HG03442 (cell line): ENCODE results near the gene AMIGO3.
"Not testable (repeated sequence)": the region's sequence is repeated elsewhere in the genome, so short reads cannot be mapped to it uniquely, and the experiment has no call there.

Experiments used
- ATAC-seq: cut with Tn5 transposase; IDR thresholded peaks from one replicate; pipeline ENCODE4 v1.9.1; 2021; ENCODE audit warnings: mild to moderate bottlenecking, moderate library complexity; ENCODE audit not compliant: unreplicated experiment

AMIGO3 gene, protein sequence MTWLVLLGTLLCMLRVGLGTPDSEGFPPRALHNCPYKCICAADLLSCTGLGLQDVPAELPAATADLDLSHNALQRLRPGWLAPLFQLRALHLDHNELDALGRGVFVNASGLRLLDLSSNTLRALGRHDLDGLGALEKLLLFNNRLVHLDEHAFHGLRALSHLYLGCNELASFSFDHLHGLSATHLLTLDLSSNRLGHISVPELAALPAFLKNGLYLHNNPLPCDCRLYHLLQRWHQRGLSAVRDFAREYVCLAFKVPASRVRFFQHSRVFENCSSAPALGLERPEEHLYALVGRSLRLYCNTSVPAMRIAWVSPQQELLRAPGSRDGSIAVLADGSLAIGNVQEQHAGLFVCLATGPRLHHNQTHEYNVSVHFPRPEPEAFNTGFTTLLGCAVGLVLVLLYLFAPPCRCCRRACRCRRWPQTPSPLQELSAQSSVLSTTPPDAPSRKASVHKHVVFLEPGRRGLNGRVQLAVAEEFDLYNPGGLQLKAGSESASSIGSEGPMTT

DNA sequence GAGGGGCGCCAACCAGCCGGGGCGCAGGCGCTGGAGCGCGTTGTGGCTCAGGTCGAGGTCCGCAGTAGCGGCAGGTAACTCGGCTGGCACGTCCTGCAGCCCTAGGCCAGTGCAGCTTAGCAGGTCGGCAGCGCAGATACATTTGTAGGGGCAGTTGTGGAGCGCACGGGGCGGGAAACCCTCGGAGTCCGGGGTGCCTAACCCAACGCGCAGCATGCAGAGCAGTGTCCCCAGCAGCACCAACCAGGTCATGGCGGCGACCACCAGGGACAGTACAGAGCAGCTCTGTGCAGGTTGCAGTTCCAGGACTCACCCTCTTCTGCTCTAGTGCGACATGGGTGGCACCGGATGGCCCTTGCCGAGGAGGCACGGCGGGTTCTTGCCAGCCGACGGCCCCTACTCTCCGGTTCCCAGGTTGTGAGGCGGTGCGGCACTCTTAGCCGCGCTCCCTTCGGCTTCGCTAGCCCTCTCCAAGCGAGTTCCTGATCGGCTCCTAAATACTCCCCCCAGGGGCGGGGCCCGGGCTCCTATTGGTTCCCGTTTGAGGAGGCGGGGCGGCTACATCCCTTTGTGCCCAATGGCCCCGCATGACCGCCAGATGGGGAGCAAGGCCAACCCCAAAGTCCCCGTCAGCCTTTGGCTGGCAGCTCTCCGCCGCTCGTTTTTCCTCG, at the start of gene AMIGO3:
Gene AMIGO3, minus strand, starts transcription at position 471 of the 671 bp plus-strand sequence. Its CDS starts 219 bp downstream, at position 252.
- ATAC-seq = peak; percentile 41

DNA sequence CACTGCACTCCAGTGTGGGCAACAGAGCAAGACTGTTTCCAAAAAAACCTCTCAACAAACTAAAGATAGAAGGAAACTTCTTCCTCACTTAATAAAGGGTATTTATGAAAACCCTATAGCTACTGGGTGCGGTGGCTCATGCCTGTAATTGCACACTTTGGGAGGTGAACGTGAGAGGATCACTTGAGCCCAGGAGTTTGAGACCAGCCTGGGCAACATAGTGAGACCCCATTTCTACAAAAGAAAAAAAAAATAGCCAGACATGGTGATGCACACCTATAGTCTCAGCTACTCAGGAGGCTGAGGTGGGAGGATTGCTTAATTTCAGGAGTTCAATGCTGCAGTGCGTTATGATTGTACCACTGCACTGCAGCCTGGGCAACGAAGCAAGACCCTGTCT, 44.5 kb upstream of the AMIGO3 start:
- no peak for ATAC-seq

DNA sequence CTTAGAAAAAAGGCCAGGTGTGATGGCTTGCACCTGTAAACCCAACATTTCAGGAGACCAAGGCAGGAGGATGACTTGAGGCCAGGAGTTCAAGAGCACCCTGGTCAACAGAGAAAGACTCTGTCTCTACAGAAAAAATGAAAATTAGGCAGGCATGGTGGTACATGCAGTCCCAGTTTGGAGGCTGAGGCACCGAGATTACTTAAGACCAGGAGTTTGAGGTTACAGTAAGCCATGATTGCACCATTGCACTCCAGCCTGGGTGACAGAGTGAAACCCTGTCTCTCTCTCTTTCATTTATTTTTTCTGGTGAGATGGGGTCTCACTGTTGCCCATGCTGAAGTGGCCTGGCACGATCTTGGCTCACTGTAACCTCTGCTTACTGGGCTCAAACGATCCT, 42.2 kb upstream of the AMIGO3 start:
- ATAC-seq = no peak

DNA sequence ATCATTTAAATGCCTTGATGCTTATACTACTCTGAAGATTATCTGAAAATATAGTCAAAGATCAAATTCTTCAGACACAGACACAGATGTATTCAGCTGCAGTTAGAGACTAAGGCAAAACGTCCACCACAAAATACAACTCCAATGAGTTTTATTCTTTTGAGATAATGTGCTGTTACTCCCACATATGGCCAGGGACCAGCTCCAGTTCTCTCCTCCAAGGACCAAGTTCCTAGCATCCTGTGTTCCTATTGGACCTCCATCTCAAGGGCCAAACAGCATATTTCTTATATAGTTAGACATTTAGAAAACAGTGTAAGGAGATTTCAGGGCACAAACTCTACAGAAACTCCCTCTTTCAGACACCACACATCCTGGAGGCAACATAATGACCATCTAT, 39.7 kb upstream of the AMIGO3 start:
- no peak for ATAC-seq

DNA sequence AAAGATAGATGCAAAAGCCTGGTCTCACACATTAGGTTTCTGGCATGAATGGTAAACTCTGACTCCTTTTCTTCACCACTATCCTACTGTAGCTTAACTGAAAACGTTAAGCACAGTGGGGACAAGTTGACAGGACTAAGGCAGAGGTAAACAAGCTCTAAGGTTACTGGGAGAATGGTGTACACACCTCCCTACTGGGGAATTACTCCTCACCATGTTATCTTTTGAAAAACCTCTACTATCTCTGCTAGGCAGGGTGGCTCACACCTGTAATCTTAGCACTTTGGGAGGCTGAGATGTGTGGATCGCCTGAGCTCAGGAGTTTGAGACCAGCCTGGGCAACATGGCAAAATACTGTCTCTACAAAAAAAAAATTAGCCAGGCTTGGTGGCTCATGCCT, 37.7 kb upstream of the AMIGO3 start:
- no peak for ATAC-seq

DNA sequence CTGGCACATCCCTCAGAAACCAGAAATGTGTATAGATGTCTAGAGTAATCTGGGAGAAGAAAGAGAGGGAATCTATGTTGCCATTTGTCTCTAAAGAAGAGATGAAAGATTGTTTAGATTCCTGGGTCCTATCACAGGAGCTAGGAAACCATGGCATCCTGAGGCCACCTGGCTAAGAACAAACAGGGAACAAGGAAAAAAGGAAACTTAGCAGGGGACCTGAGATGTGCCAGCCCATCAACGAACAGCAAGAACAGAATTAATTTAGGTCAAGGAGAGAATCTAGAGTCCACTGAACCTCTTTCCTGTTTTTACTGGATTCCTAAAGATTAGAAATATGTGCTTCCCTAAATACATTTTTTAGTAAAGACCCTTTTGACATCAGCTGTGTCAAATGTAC, 36.6 kb upstream of the AMIGO3 start:
- ATAC-seq = no peak

DNA sequence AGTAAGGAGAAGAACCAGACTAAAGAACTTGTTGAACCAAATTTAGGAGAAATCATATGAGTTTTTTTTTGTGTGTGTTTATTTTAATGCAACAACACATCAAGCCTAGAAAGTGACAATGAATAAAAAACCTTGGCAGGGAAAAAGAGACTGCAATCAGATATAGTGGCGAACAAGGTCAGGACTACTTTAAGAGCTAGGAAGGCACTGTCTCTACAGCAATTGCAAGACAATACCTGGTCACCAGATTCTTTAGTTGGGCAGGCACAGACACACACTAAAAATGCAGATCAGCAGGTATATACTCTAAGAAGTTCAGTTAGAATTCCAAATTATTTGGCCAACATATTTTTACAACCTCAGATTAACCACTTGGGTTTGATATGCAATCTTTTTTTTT, 35.1 kb upstream of the AMIGO3 start:
- no peak for ATAC-seq

DNA sequence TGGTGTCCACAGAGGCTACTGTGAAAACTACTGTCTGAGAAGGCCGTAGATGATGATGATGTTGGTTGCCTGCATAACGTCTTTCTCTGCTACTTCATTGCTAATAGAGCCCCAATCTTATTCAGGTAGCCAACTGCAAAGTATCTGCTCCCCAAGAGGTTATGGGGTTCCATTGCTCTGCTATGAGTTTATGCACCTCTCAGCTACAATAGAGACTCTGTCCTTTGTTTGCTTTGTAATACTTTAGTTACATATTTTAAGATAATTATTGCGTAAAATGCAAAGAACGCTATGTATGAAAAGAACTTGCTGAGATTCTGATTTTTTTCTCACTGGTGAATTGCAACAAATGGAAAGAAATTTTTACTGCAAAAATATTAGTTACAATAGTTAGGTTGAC, 32.0 kb upstream of the AMIGO3 start:
- ATAC-seq = no peak

DNA sequence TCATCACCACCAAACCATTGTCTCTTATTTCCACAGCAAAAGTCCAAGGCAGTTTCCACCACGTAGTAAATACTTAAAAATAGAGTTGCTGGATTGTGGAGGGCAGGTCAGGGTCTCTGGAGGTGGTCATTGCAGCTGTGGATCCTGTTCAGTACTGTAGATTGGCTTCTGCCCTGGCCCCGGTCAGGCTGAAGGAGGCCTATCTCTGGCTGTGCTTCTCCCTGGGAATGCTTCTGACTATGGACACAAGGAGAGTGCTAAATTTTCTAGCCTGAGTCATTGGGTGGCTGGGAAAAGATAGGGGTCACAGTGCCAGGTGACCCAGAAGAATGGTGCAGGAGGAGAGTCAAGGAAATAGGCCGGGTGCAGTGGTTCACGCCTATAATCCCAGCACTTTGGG, 30.6 kb upstream of the AMIGO3 start:
- ATAC-seq = no peak

DNA sequence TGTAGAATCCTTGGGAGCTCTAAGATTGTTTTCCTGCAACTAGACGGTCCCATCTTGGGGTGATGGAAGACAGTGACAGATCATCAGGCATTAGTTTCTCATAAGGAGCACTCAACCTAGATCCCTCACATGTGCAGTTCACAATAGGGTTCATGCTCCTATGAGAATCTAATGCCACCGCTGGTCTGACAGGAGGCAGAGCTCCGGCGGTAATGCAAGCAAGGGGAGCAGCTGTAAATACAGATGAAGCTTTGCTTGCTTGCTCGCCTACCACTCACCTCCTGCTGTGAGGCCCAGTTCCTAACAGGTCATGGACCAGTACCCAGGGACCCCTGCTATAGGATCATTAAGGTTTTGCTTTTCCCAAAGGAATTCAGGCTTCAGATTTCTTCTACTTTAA, 29.4 kb upstream of the AMIGO3 start:
- ATAC-seq = not testable (repeated sequence)

DNA sequence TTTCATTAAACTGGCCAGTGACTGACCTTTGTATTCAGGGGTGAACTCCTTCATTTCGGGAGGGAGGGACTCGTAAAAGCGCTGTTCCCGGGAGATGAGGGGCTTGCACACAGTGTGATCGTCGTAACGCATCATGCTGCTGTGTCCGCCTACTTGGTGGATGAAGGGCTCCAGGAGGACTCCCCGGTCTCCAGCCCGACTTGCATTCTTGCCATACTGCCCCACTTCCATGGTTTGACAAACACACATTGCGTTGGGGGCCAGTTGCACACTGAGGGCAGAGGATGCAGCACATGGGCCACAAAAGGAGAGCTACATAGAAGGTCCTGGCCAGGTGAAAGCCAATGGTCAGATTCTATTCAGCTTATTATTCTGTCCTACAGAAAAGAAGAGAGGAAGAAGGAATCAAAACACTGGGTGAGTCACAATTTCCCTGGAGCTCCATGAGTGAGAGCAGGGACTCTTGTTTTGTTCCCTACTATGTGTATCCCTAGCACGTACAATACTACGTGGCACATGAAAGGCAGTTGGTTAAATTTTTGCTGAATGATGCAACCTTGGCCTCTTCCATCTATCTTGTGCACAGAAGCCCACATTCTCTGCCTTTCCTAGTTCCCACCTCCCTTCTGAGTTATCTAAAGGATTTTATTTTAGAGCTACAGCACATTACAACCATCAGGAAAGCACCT, 28.5 kb upstream of the AMIGO3 start:
- no peak for ATAC-seq

DNA sequence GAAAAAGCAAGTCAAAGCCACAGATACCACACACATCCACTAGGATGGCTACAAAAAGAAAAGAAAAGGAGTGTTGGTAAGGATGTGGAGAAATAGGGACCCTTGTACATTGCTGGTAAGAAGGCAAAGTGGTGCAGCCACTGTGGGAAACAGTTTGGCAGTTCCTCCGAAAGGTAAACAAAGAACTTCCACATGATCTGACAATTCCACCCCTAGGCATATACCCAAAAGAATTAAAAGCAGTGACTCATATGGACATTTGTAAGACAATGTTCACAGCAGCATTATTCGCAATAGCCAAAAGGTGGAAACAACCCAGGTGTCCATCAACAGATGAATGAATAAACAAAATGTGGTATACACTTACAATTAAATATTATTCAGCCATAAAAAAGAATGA, 26.5 kb upstream of the AMIGO3 start:
- ATAC-seq = no peak

DNA sequence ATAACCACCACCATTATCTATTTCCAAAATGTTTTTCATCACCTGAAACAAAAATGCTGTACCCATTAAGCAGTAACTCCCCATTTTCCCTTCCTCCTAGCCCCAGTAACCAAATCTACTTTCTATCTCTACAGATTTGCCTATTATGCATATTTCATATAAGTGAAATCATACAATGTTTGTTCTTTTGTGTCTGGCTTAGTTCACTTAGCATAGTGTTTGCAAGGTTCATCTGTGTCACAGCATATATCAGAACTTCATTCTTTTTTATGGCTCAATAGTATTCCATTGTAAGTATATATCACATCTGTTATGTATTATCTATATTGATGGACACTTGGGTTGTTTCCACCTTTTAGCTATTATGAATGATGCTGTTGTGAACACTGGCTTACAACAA, 20.9 kb upstream of the AMIGO3 start:
- ATAC-seq = no peak

DNA sequence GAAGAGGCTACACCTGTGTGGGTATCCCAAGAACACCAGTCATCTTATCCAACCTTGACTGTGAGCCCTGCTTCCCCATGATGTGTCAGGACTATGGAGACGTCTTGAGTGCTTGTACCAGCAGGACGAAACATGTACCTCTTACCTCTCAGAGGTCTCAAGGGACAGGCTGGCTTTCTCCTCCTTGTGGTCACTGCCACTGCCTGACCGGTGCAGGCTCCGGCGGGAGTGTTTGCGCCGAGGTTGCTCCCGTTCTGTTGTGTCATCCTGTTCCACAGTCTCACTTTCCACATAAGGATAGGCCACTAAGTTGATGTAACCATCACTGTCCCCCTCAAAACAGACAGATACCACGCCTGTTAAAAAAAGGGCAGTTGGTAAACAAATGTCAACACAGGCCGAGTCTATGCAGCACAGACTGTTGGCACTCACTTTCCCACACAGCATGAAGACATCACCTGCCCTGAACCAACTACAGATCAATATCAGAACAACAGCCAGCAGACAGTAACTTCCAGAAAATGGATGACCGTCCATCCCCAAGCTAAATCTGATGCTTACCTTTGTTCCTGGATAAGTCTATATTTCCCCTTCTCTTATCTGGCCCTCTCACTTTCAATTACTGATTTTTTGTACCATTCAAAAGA, 18.7 kb upstream of the AMIGO3 start:
- ATAC-seq = no peak

DNA sequence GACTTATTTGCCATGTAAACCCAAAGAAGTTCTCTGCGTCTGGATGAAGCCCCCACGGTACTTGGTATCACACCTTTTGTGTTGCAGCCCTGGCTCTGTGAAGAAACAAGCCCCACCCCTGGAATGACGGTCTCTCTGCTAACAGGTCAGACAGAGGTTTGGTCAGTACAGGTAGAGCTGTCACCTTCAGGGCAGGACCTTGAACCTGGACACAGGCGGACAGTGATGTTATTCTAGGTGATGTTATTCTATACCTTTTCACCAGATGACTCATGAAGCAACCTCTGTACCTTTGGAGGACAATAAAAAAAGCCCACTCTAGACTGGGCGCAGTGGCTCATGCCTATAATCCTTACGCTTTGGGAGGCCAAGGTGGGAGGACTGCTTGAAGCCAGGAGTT, 15.3 kb upstream of the AMIGO3 start:
- no peak for ATAC-seq

DNA sequence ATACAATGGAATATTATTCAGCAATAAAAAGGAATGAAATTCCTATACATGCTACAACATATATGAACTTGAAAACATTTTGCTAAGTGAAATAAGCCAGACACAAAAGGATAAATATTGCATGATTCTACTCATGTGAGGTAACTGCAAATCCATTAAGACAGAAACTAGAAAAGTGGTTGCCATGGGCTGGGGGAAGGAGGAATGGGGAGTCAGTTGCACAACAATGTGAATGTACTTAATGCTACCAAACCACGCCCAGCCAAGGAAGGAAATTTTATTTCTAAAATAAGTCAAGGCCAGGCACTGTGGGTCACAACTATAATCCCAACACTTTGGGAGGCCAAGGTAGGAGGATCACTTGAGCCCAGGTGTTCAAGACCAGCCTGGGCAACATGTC, 14.1 kb upstream of the AMIGO3 start:
- no peak for ATAC-seq

DNA sequence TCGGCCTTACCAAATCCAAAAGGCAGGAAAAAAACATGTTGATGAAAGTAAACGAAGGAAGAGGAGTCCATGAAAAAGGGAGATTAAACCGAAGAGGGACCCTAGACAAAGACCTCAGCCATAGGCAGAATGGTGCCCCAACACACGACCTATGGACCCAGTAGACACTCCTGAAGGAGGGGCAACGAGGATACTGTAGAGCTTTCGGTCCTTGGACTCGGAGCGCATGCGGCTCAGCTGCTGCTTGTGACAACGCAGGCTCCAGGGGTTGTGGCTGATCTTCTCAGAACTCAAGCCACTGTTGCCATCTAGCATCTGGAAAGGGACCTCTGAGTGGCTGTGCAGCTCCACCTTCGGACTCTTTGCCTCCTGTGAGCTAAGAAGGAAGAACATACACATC, 13.1 kb upstream of the AMIGO3 start:
- ATAC-seq = no peak

DNA sequence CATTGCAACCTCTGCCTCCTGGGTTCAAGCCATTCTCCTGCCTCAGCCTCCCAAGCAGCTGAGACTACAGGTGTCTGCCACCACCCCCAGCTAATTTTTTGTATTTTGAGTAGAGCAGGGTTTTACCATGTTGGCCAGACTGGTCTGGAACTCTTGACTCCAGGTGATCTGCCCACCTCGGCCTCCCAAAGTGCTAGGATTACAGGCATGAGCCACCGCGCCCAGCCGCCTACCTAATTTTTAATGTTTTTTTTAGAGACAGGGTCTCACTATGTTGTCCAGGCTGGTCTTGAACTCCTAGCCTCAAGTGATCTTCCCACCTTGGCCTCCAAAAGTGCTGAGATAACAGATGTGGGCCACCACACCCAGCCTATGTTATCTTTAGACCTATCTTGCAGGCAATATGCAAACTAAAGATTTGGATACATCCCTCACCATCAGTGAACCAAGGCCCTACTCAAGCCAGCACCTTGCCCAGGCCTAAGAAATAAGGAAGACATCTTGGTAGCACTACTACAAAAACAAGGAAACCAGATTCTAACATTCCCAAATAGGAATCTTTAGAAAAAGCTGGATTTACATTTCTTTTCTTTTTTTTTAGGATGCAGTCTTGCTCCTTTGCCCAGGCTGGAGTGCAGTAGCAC, 10.6 kb upstream of the AMIGO3 start:
- ATAC-seq = no peak

DNA sequence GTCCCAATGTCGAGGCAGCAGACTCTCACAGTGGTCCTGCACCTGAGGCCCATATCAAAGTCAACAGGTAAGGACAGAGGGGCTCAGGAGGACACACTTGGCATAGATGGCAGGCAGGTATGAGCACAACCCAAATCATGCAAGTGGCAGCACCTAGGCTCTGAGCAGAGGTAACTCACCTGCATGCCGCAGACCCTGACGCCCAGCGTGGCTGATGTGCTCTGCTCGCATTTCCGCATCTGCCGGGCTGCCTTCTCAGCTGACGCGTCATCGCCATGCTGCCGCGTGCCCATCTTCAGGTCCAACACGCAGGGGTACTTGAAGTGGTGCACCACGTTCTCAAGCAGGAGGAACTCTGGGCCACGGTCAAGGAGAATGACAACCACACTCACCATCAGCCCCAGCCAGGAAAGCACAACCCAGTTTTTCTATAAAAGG, 8.5 kb upstream of the AMIGO3 start:
- no peak for ATAC-seq

DNA sequence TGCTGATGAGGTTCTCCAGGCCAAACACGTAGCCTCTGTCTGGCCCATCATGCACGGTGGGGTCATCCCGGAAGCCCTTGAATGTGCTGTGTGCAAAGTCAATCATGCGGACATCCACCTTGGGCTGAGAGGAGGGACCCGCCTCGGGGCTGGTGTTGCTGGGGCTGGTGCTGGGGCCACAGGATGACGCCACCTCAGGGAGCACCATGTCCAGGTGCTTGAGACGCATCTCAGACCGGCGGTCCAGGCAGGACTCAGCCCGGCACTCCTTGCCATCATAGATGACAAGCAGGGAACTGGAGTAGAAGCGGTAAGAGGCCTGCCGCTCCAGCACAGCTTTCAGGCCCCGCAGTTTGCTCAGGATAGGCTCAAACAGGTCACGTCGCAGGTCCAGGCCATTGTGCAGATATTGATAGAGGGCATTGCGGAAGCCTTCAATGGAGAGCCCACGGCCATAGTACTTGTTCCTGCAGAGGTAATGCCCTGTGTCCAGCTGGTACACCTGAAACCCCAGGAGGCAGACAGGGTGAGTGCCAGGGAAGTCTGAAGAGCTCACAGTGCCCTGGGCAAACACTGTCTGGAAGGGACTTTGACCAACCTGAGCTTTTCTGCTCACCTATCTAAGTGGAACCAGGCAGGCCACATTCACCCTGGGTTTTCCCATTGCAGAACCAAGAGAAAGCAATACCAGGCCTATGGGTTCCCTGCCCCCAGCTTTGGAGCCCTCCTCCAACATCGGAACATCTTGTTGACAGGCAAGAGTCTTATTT, 7.9 kb upstream of the AMIGO3 start:
- no peak for ATAC-seq
